Left lung (tissue), 10 donors: Measurements from ENCODE around the gene SHISA4. TPM values are rescaled to one million over a fixed set of nuclear protein-coding genes. Genes with fewer than 3 reads are reported as not detected.
"Not testable (repeated sequence)": the region's sequence is repeated elsewhere in the genome, so short reads cannot be mapped to it uniquely, and the experiment has no call there.

Source experiments
- ATAC-seq: fragments of 200-7000 bp; cut with Tn5 transposase; one replicate; pipeline ENCODE4 v1.9.1; 2020; ENCODE audit warnings: moderate library complexity
- DNase-seq, 4 donors: peaks; one replicate each; pipeline ENCODE4 v3.0.0-alpha.2; 2013 to 2020
- H3K27ac ChIP-seq, 2 donors: fragments of 200-600 bp; sonication (generic) in 1 of 2; one replicate each; pipeline versions ENCODE4 v1.5.0 to v1.8.0; 2020 to 2021
- H3K27me3 ChIP-seq, 2 donors: fragments of 200-600 bp; sonication (generic) in 1 of 2; one replicate each; pipeline versions ENCODE4 v1.5.0 to v1.8.0; 2020 to 2021
- H3K36me3 ChIP-seq, 2 donors: fragments of 200-600 bp; sonication (generic) in 1 of 2; one replicate each; pipeline versions ENCODE4 v1.5.0 to v1.8.0; 2020 to 2021
- H3K4me1 ChIP-seq, 2 donors: fragments of 200-600 bp; one replicate each; pipeline ENCODE4 v1.8.0; 2021
- H3K4me3 ChIP-seq, 2 donors: fragments of 200-600 bp; sonication (generic) in 1 of 2; one replicate each; pipeline versions ENCODE4 v1.5.0 to v1.8.0; 2020 to 2021; ENCODE audit warnings: mild to moderate bottlenecking in 1 of 2
- H3K9me3 ChIP-seq, 2 donors: fragments of 200-600 bp; sonication (generic) in 1 of 2; one replicate each; pipeline versions ENCODE4 v1.5.0 to v1.8.0; 2020 to 2021
- intact Hi-C, 2 donors: fragments of 100-400 bp; cut with DNase I; formaldehyde crosslinking; loops; one replicate each; pipeline versions ENCODE4 v1.11.2 to v1.14.2; 2022
- polyA plus RNA-seq, 6 donors: library from polyadenylated mRNA; unstranded; fragments of 120-200 nt; gene quantifications; one replicate each; pipeline ENCODE4 v1.2.1, GENCODE V29; 2013; ENCODE audit not compliant: insufficient read length in 6 of 6
- total RNA-seq, 2 donors: library from RNA; stranded (reverse); fragmentation: NEBNext Ultra II Directional; extraction: Animal tissue kit (Norgen Biotek cat#: 25700); gene quantifications; one replicate each; pipeline ENCODE4 v1.2.1, GENCODE V29; 2021
- TF ChIP-seq, protein P1 (sequence below), 2 donors: fragments of 200-600 bp; sonication (generic) in 1 of 2; IDR thresholded peaks; one replicate each; pipeline versions ENCODE4 v1.5.0 to v1.8.0; 2021; ENCODE audit warnings: antibody characterized with exemption in 2 of 2
- donor health status: DM: no; HTN: yes; CAD: no.
- donor health status: DM: no; HTN: no; CAD: no.

The SHISA4 gene
- total and polyA plus RNA-seq, 8 donors = 12.7 to 26.1 (median 19.3) TPM

DNA sequence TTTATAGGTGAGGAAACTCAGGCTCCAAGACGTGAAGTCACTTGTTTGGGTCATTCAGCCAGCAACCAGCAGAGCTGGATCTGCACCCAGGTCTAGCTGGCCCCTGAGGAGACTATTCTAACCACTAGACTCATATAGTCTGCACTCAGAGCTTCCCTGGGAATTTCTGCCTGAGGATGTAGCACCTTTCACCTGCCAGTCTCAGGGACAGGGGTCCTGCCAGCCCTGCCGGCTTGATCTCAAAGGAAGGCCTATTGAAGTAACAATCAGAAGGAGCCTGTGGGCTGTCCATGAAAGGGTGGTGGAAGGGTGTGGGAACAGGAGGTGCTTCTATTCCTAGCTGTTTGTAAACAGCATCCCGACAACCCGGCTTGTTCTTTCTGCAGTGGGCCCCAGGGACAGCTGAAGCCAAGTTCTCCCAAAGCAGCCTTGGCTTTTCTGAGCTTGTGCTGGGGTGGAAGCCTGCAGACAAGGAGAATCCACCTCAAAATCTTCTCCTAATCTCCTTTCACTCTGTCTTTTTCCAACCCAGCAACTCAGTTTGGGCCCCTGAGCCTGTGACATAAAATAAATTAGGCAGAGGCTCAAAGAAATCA is 49.8 kb downstream of the SHISA4 start:
- H3K27me3 ChIP-seq = no peaks in the 10 kb centered on the region
- DNase-seq = no peak
- ATAC-seq = no peak
- TF ChIP-seq, protein P1, sequence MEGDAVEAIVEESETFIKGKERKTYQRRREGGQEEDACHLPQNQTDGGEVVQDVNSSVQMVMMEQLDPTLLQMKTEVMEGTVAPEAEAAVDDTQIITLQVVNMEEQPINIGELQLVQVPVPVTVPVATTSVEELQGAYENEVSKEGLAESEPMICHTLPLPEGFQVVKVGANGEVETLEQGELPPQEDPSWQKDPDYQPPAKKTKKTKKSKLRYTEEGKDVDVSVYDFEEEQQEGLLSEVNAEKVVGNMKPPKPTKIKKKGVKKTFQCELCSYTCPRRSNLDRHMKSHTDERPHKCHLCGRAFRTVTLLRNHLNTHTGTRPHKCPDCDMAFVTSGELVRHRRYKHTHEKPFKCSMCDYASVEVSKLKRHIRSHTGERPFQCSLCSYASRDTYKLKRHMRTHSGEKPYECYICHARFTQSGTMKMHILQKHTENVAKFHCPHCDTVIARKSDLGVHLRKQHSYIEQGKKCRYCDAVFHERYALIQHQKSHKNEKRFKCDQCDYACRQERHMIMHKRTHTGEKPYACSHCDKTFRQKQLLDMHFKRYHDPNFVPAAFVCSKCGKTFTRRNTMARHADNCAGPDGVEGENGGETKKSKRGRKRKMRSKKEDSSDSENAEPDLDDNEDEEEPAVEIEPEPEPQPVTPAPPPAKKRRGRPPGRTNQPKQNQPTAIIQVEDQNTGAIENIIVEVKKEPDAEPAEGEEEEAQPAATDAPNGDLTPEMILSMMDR (IDR thresholded peaks at IDR 0.05) = no peak
- H3K4me1 ChIP-seq = peaks cover 0 to 8% of the 10 kb centered on the region in 2 donors
- no peaks in the 10 kb centered on the region for H3K36me3 ChIP-seq
- no peak overlapping the region for H3K4me3 ChIP-seq
- no peaks in the 10 kb centered on the region for H3K9me3 ChIP-seq
- intact Hi-C loops = no loop called here
- H3K27ac ChIP-seq = peak overlapping the region; percentile 6 to 46

DNA sequence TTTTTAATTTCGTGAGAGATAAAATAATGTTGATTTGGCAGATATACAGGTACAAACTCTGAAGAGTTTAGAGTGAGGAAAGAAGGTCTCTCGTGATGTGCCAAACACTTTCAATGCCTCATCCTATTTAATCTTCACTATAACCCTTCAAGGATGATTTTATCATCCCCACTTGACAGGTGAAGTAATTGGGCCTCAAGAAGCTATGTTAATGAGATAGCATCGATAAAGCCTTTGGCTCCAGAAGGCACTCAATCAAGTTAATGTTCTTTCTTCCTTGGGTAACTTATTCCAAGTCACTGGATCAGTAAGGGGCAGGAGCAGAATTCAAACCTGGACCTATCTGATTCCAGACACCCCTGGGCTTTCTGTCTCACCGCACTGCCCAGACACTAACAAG is 50.5 kb downstream of the SHISA4 start:
- Histone ChIP-seq H3K27me3 (peaks cover 0 to 4% of the 10 kb centered on the region in 2 donors), H3K4me1 (peaks cover 0 to 8% of the 10 kb centered on the region in 2 donors), H3K36me3 (no peaks in the 10 kb centered on the region), H3K4me3 (no peak overlapping the region), H3K9me3 (no peaks in the 10 kb centered on the region), H3K27ac (peak overlapping the region in 1 of 2 donors; percentile 6)
- DNase-seq = no peak
- ATAC-seq = no peak
- TF ChIP-seq, protein P1 (IDR thresholded peaks at IDR 0.05) = no peak
- intact Hi-C loops = no loop called here

DNA sequence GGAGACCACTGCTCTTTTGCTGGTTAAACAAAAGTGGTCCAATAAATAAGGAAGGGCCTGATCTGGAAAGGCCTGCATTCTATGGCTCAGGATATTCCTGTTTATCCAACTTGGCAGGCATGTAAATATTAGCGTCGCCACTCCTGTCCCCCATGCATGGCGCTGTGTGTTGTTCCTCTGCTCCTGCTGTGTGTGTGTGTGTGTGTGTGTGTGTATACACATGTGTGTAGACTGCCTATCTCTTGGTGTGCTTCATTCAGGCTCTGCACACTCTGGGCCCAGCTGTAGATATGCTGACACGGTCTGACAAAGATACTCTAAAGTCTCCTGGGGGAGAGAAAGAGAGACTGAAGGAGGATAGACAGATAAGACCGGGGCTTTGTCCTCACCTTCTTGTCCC is 50.9 kb downstream of the SHISA4 start:
- ATAC-seq (no peak), DNase-seq (no peak)
- no peak overlapping the region for H3K27ac ChIP-seq
- peaks cover 0 to 8% of the 10 kb centered on the region in 2 donors for H3K27me3 ChIP-seq
- intact Hi-C loops = no loop called here
- no peak overlapping the region for H3K4me3 ChIP-seq
- no peaks in the 10 kb centered on the region for H3K36me3 ChIP-seq
- no peaks in the 10 kb centered on the region for H3K9me3 ChIP-seq
- peaks cover 0 to 8% of the 10 kb centered on the region in 2 donors for H3K4me1 ChIP-seq
- TF ChIP-seq, protein P1 (IDR thresholded peaks at IDR 0.05) = no peak

DNA sequence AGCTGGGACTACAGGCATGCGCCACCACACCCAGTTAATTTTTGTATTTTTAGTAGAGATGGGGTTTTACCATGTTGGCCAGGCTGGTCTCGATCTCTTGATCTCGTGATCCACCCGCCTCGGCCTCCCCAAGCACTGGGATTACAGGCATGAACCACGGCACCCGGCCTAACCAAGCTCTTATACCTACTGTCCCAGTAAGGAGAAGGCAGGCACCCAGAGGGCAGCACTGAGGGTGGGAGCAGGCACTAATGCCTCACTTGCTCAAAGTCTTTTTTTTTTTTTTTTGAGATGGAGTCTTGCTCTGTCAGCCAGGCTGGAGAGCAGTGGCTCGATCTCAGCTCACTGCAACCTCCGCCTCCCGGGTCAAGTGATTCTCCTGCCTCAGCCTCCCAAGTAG is 51.6 kb downstream of the SHISA4 start:
- intact Hi-C loops, H3K27ac ChIP-seq, H3K4me1 ChIP-seq, H3K9me3 ChIP-seq, H3K4me3 ChIP-seq, H3K36me3 ChIP-seq, ATAC-seq, DNase-seq: not testable (repeated sequence)
- H3K27me3 ChIP-seq = peaks cover 0 to 15% of the 10 kb centered on the region in 2 donors

DNA sequence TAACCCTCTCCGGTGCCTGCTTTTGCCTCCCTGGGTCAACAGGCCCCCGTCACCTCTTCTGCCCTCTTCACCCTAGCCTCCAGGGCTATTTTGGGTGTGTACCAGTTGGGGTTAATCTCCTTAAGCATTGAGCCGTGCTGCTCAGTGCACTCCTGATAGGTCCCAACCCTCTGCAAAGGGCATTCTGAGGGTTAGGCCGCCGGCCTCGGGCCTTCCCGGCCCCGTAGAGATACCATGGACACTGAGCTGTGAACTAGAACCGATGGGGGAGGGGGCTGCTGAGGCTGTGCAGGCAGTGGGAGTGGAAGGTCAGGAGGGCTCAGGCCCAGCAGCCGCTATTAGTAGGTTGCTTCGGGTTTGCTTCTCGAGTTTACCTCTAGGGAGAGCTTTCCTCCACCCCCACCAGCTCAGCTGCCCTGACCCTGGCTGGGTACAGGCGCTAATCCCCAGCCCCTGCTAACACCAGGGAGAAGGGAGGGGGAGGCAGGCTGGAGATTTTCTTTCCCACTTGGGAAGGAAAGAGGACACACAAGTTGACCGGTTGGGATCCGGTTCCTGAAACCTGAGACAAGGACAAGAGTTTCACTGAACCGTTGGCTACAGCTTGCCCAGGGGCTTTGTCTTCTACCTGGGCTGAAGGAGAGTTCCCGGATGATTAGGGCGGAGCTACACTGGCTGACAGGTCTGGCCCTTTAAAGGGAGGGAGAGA is 52.9 kb downstream of the SHISA4 start:
- Histone ChIP-seq H3K27ac (no peak overlapping the region), H3K4me3 (no peak overlapping the region)
- intact Hi-C loops = no loop called here

More for the DNA sequence above, 52.9 kb downstream of the SHISA4 start:
- Histone ChIP-seq H3K4me1 (peaks cover 0 to 18% of the 10 kb centered on the region in 2 donors), H3K36me3 (no peaks in the 10 kb centered on the region), H3K9me3 (no peaks in the 10 kb centered on the region), H3K27me3 (peaks cover 0 to 28% of the 10 kb centered on the region in 2 donors)
- TF ChIP-seq, protein P1 (IDR thresholded peaks at IDR 0.05) = no peak
- ATAC-seq = no peak
- no peak for DNase-seq
